Endodermal cell (in vitro differentiated cells): ENCODE results near the gene NFATC1. TPM values are rescaled to one million over a fixed set of nuclear protein-coding genes. Genes with fewer than 3 reads are reported as not detected.

Experiments
- DNase-seq: peaks from one replicate; pipeline ENCODE4 v3.0.0-alpha.2; 2017
- H3K27ac ChIP-seq: 2 replicates; pipeline ENCODE4 v1.5.1; 2013; ENCODE audit warnings: mild to moderate bottlenecking, low read depth, low read length, moderate library complexity
- H3K27me3 ChIP-seq: 2 replicates; pipeline ENCODE4 v1.6.1; 2013; ENCODE audit warnings: mild to moderate bottlenecking, low read length, moderate library complexity; ENCODE audit not compliant: insufficient read depth, control insufficient read depth, poor library complexity, severe bottlenecking
- H3K36me3 ChIP-seq: 2 replicates; pipeline ENCODE4 v1.7.0; 2013; ENCODE audit warnings: mild to moderate bottlenecking, low read length, moderate library complexity; ENCODE audit not compliant: control insufficient read depth, insufficient read depth
- H3K4me1 ChIP-seq: one replicate; pipeline ENCODE4 v1.7.0; 2013; ENCODE audit warnings: low read length; ENCODE audit not compliant: control insufficient read depth, insufficient read depth
- H3K4me3 ChIP-seq: 2 replicates; pipeline ENCODE4 v1.5.1; 2013; ENCODE audit warnings: mild to moderate bottlenecking, low read length, moderate library complexity
- H3K9ac ChIP-seq: 2 replicates; pipeline ENCODE4 v1.6.1; 2013; ENCODE audit warnings: mild to moderate bottlenecking, low read length, moderate library complexity; ENCODE audit not compliant: poor library complexity, severe bottlenecking; ENCODE audit errors: extremely low read depth
- H3K9me3 ChIP-seq: 2 replicates; pipeline ENCODE4 v1.6.1; 2013; ENCODE audit warnings: mild to moderate bottlenecking, low read length, moderate library complexity; ENCODE audit not compliant: control insufficient read depth
- H3K27ac Mint-ChIP-seq: 2 replicates; pipeline ENCODE4 v1.8.0; 2020; ENCODE audit warnings: mixed read lengths
- H3K27me3 Mint-ChIP-seq: 2 replicates; pipeline ENCODE4 v1.8.0; 2021; ENCODE audit warnings: mild to moderate bottlenecking, mixed read lengths; ENCODE audit not compliant: insufficient read depth
- H3K36me3 Mint-ChIP-seq: 2 replicates; pipeline ENCODE4 v1.8.0; 2020; ENCODE audit warnings: low read depth, mixed read lengths
- H3K4me1 Mint-ChIP-seq: 2 replicates; pipeline ENCODE4 v1.8.0; 2020; ENCODE audit warnings: mixed read lengths
- H3K4me3 Mint-ChIP-seq: 2 replicates; pipeline ENCODE4 v1.8.0; 2020; ENCODE audit warnings: mild to moderate bottlenecking, moderate library complexity, mixed read lengths
- H3K9me3 Mint-ChIP-seq: 2 replicates; pipeline ENCODE4 v1.8.0; 2020; ENCODE audit warnings: mild to moderate bottlenecking, mixed read lengths
- CTCF ChIP-seq: fragments of 200-600 bp; sonication (generic); conservative IDR thresholded peaks from 2 replicates; pipeline ENCODE4 v1.5.0; 2021; ENCODE audit warnings: antibody characterized with exemption, mild to moderate bottlenecking
- WGBS, 2 experiments: methylation state at CpG; one replicate each; pipeline versions ENCODE4 v1.1.5 to v1.1.7; 2013; ENCODE audit warnings: missing lambda C conversion rate in 2 of 2, mixed read lengths in 1 of 2; ENCODE audit not compliant: insufficient coverage in 1 of 2, insufficient read length in 1 of 2; 5-methylcytosine and 5-hydroxymethylcytosine counted together
- total RNA-seq, 2 donors: library from RNA; stranded (reverse); fragmentation: NEBNext Ultra II Directional in 1 of 2; extraction: Animal tissue kit (Norgen Biotek cat#: 25700) in 1 of 2; gene quantifications; 2 replicates in 1 of 2; 3 replicates in 1 of 2; pipeline ENCODE4 v1.2.1, GENCODE V29; 2021

Gene NFATC1
- total RNA-seq, 2 donors from 2014 or later: 23.4 to 32.5 TPM

- Histone ChIP-seq H3K9me3 (no peaks in the 10 kb centered on the region), H3K27ac (no peak overlapping the region), H3K9ac (no peak overlapping the region), H3K27me3 (no peaks in the 10 kb centered on the region), H3K4me3 (no peak overlapping the region), H3K36me3 (peaks cover 4% of the 10 kb centered on the region), H3K4me1 (no peaks in the 10 kb centered on the region)
- Mint-ChIP-seq H3K4me1 (no peaks in the 10 kb centered on the region), H3K9me3 (no peaks in the 10 kb centered on the region), H3K27me3 (no peaks in the 10 kb centered on the region), H3K4me3 (no peak overlapping the region), H3K27ac (no peak overlapping the region), H3K36me3 (peaks cover 24% of the 10 kb centered on the region)
- 95 to 96% methylated on average over 21 to 22 of the region's 22 CpGs for WGBS, 2 experiments
- TF ChIP-seq CTCF: no peak
- DNase-seq: no peak
These were observed 94.9 kb downstream of the NFATC1 start for GRCh38 chr18:79490626-79491041.

DNA sequence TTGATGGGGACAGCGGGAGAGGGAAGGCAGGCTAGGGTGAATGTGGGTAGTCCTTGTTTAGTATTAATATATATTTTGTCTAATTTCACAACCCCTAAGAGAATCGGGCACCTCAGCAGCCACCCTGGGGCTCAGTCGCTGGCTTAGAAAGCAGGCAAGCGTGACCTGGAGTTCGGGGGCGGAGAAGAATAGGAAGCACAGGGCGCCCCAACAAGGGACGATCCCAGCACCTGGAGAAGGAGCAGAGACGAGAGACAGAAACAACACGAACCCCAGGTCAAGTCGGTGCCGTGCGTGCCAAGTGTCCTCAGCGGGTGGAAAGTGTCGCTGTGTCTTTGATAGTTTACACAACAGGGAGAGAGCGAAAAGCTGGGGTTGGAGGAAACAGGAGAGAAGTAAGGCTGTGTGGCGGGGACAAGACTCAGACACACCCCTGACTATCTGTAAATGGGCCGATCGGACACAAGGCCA, 95.4 kb downstream of the NFATC1 start:
- no peak overlapping the region for H3K27ac ChIP-seq
- H3K27me3 Mint-ChIP-seq: no peaks in the 10 kb centered on the region
- 95 to 100% methylated on average over 6 to 19 of the region's 19 CpGs for WGBS, 2 experiments
- H3K27me3 ChIP-seq: no peaks in the 10 kb centered on the region
- H3K36me3 Mint-ChIP-seq: peaks cover 26% of the 10 kb centered on the region
- H3K36me3 ChIP-seq: peaks cover 4% of the 10 kb centered on the region
- no peak overlapping the region for H3K4me3 ChIP-seq
- H3K9me3 ChIP-seq: no peaks in the 10 kb centered on the region
- no peaks in the 10 kb centered on the region for H3K9me3 Mint-ChIP-seq
- no peak for DNase-seq
- H3K27ac Mint-ChIP-seq: no peak overlapping the region
- no peaks in the 10 kb centered on the region for H3K4me1 ChIP-seq
- TF ChIP-seq CTCF: no peak
- H3K4me1 Mint-ChIP-seq: no peaks in the 10 kb centered on the region
- no peak overlapping the region for H3K4me3 Mint-ChIP-seq
- no peak overlapping the region for H3K9ac ChIP-seq

DNA sequence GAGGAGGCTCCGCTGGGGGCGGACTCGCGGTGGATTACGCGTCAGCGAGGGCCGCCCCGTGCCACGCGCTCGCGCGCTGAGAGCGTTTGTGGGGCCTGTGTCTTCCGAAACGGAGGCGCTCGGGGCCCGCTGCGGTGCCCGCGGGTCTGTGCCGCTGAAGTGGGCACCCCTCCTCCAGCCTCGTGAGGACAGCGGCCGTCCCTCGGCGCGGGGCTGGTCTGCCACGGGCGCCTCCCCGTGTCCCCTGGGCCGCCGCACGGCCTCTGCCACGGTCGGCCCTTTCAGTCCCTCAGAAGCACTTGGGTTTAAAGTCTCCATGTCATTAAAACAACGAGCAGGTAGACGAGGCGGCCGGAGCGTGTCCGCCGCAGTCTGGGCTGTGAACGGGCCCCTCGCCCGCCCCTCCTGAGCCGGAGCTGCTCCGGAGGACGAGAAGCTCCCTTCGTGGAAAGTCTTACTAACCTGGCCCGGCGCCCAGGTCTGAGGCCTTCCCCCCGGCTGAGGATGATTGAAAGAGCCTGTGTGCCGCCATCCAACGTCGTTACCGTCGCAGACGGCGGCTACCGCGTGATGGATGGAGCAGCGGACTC, 97.6 kb downstream of the NFATC1 start:
- Mint-ChIP-seq H3K27ac (no peak overlapping the region), H3K4me1 (no peaks in the 10 kb centered on the region), H3K36me3 (peaks cover 36% of the 10 kb centered on the region), H3K27me3 (no peaks in the 10 kb centered on the region), H3K9me3 (peaks cover 12% of the 10 kb centered on the region), H3K4me3 (no peak overlapping the region)
- TF ChIP-seq CTCF: no peak
- Histone ChIP-seq H3K27me3 (no peaks in the 10 kb centered on the region), H3K36me3 (no peaks in the 10 kb centered on the region), H3K4me3 (no peak overlapping the region), H3K9me3 (peaks cover 11% of the 10 kb centered on the region), H3K9ac (no peak overlapping the region), H3K4me1 (no peaks in the 10 kb centered on the region), H3K27ac (no peak overlapping the region)
- 96 to 97% methylated on average over 60 to 65 of the region's 65 CpGs for WGBS, 2 experiments
- DNase-seq: no peak
